ENCODE data around the gene PTRH1.
A peak's percentile ranks its signal among the peaks of the same experiment; 100 is the strongest.

Gene PTRH1

GRCh38 chr9:127720031-127720864 is 4.8 kb upstream of the PTRH1 start:
- Histone ChIP-seq H3K23ac (ENCODE audit: low read depth, low read length, poor library complexity) (no peak overlapping the region), H3K18ac (ENCODE audit: low read length) (peak overlapping the region; percentile 80), H3K36me3 (replicated peaks in 1 of 2; ENCODE audit: control insufficient read depth in 2 of 2, insufficient read depth in 2 of 2, low read length in 2 of 2) (no peaks in the 10 kb centered on the region), H2BK15ac (ENCODE audit: low read length) (no peak overlapping the region), H3K14ac (ENCODE audit: low read length) (peak overlapping the region; percentile 82), H4K8ac (ENCODE audit: low read depth, low read length) (peak overlapping the region; percentile 23), H3K27me3 (ENCODE audit: control insufficient read depth in 3 of 3, insufficient read depth in 3 of 3, low read depth in 1 of 3, low read length in 3 of 3) (peaks cover 0 to 21% (median 0%) of the 10 kb centered on the region in 3 experiments), H3K9me3 (replicated peaks in 1 of 2; ENCODE audit: control insufficient read depth in 2 of 2, insufficient read depth in 1 of 2, low read depth in 1 of 2, low read length in 2 of 2) (no peaks in the 10 kb centered on the region), H3K4me1 (ENCODE audit: control insufficient read depth in 2 of 2, insufficient read depth in 1 of 2, low read depth in 1 of 2, low read length in 2 of 2) (peaks cover 5 to 7% of the 10 kb centered on the region in 2 donors), H3K9ac (ENCODE audit: low read depth, low read length, poor library complexity) (peak overlapping the region; percentile 44), H2BK120ac (ENCODE audit: low read depth, low read length) (no peak overlapping the region), H3K27ac (replicated peaks; ENCODE audit: low read length) (no peak overlapping the region), H2BK12ac (ENCODE audit: low read length) (peak overlapping the region; percentile 14), H3K4me2 (ENCODE audit: insufficient read depth, low read length, poor library complexity, severe bottlenecking) (no peak overlapping the region), H3K4ac (ENCODE audit: low read length) (no peak overlapping the region), H2BK5ac (ENCODE audit: low read length) (no peak overlapping the region), H3K4me3 (ENCODE audit: low read length in 2 of 2) (no peak overlapping the region), H2AK5ac (ENCODE audit: low read depth, low read length) (peak overlapping the region; percentile 93), H3K79me1 (ENCODE audit: low read depth, low read length) (no peaks in the 10 kb centered on the region), H2AFZ (ENCODE audit: low read length) (no peak overlapping the region), H4K91ac (ENCODE audit: low read depth, low read length, poor library complexity) (peak overlapping the region; percentile 53)
- no peak for DNase-seq (ENCODE audit: low spot score)
- WGBS, 2 donors (ENCODE audit: extremely low coverage in 2 of 2, insufficient read length in 2 of 2, insufficient replicate concordance in 1 of 2): no CpG with 5 or more reads among the region's 12 CpGs

GRCh38 chr9:127717766-127718165 is 2.3 kb upstream of the PTRH1 start:
- Histone ChIP-seq H3K27ac (replicated peaks; ENCODE audit: low read length) (no peak overlapping the region), H3K9ac (ENCODE audit: low read depth, low read length, poor library complexity) (no peak overlapping the region), H2BK120ac (ENCODE audit: low read depth, low read length) (no peak overlapping the region), H3K4me1 (ENCODE audit: control insufficient read depth in 2 of 2, insufficient read depth in 1 of 2, low read depth in 1 of 2, low read length in 2 of 2) (peaks cover 6 to 13% of the 10 kb centered on the region in 2 donors), H3K9me3 (replicated peaks in 1 of 2; ENCODE audit: control insufficient read depth in 2 of 2, insufficient read depth in 1 of 2, low read depth in 1 of 2, low read length in 2 of 2) (no peaks in the 10 kb centered on the region), H3K23ac (ENCODE audit: low read depth, low read length, poor library complexity) (no peak overlapping the region), H2AK5ac (ENCODE audit: low read depth, low read length) (no peak overlapping the region), H2BK5ac (ENCODE audit: low read length) (peak overlapping the region; percentile 60), H3K14ac (ENCODE audit: low read length) (no peak overlapping the region), H3K18ac (ENCODE audit: low read length) (no peak overlapping the region), H4K8ac (ENCODE audit: low read depth, low read length) (no peak overlapping the region), H4K91ac (ENCODE audit: low read depth, low read length, poor library complexity) (no peak overlapping the region), H3K4me2 (ENCODE audit: insufficient read depth, low read length, poor library complexity, severe bottlenecking) (no peak overlapping the region), H3K4me3 (ENCODE audit: low read length in 2 of 2) (no peak overlapping the region), H2AFZ (ENCODE audit: low read length) (no peak overlapping the region), H3K4ac (ENCODE audit: low read length) (no peak overlapping the region), H2BK15ac (ENCODE audit: low read length) (no peak overlapping the region), H2BK12ac (ENCODE audit: low read length) (no peak overlapping the region), H3K27me3 (ENCODE audit: control insufficient read depth in 3 of 3, insufficient read depth in 3 of 3, low read depth in 1 of 3, low read length in 3 of 3) (peaks cover 0 to 10% (median 9%) of the 10 kb centered on the region in 3 experiments), H3K36me3 (replicated peaks in 1 of 2; ENCODE audit: control insufficient read depth in 2 of 2, insufficient read depth in 2 of 2, low read length in 2 of 2) (no peaks in the 10 kb centered on the region), H3K79me1 (ENCODE audit: low read depth, low read length) (peaks cover 4% of the 10 kb centered on the region)
- DNase-seq (ENCODE audit: low spot score): no peak
- WGBS, 2 donors (ENCODE audit: extremely low coverage in 2 of 2, insufficient read length in 2 of 2, insufficient replicate concordance in 1 of 2): no CpG with 5 or more reads among the region's 5 CpGs

- H3K14ac ChIP-seq (ENCODE audit: low read length): peak overlapping the region; percentile 56
- H3K4me1 ChIP-seq (ENCODE audit: control insufficient read depth in 2 of 2, insufficient read depth in 1 of 2, low read depth in 1 of 2, low read length in 2 of 2): peaks cover 6 to 21% of the 10 kb centered on the region in 2 donors
- H3K36me3 ChIP-seq (replicated peaks in 1 of 2; ENCODE audit: control insufficient read depth in 2 of 2, insufficient read depth in 2 of 2, low read length in 2 of 2): no peaks in the 10 kb centered on the region
- no peak overlapping the region for H4K8ac ChIP-seq (ENCODE audit: low read depth, low read length)
- H2BK15ac ChIP-seq (ENCODE audit: low read length): peak overlapping the region; percentile 20
- peaks cover 0 to 10% (median 0%) of the 10 kb centered on the region in 3 experiments for H3K27me3 ChIP-seq (ENCODE audit: control insufficient read depth in 3 of 3, insufficient read depth in 3 of 3, low read depth in 1 of 3, low read length in 3 of 3)
- no peak overlapping the region for H4K91ac ChIP-seq (ENCODE audit: low read depth, low read length, poor library complexity)
- peak overlapping the region; percentile 93 for H3K4me2 ChIP-seq (ENCODE audit: insufficient read depth, low read length, poor library complexity, severe bottlenecking)
- H2BK120ac ChIP-seq (ENCODE audit: low read depth, low read length): no peak overlapping the region
- H3K9ac ChIP-seq (ENCODE audit: low read depth, low read length, poor library complexity): no peak overlapping the region
- DNase-seq (ENCODE audit: low spot score): no peak
- WGBS, 2 donors (ENCODE audit: extremely low coverage in 2 of 2, insufficient read length in 2 of 2, insufficient replicate concordance in 1 of 2): no CpG with 5 or more reads among the region's 9 CpGs
- peak overlapping the region; percentile 90 for H2AK5ac ChIP-seq (ENCODE audit: low read depth, low read length)
- peak overlapping the region in 1 of 2 donors; percentile 69 for H3K4me3 ChIP-seq (ENCODE audit: low read length in 2 of 2)
- peak overlapping the region; percentile 43 for H3K23ac ChIP-seq (ENCODE audit: low read depth, low read length, poor library complexity)
- H3K4ac ChIP-seq (ENCODE audit: low read length): no peak overlapping the region
- H2AFZ ChIP-seq (ENCODE audit: low read length): peak overlapping the region; percentile 95
- H2BK12ac ChIP-seq (ENCODE audit: low read length): no peak overlapping the region
- peak overlapping the region; percentile 85 for H3K18ac ChIP-seq (ENCODE audit: low read length)
- no peak overlapping the region for H2BK5ac ChIP-seq (ENCODE audit: low read length)
- H3K79me1 ChIP-seq (ENCODE audit: low read depth, low read length): peaks cover 4% of the 10 kb centered on the region
- H3K9me3 ChIP-seq (replicated peaks in 1 of 2; ENCODE audit: control insufficient read depth in 2 of 2, insufficient read depth in 1 of 2, low read depth in 1 of 2, low read length in 2 of 2): no peaks in the 10 kb centered on the region
- H3K27ac ChIP-seq (replicated peaks; ENCODE audit: low read length): no peak overlapping the region
Measured at GRCh38 chr9:127716412-127716811, 949 bp upstream of the PTRH1 start.

GRCh38 chr9:127714951-127715469 is 453 bp downstream of the PTRH1 start:
- Histone ChIP-seq H3K18ac (ENCODE audit: low read length) (peak overlapping the region; percentile 19), H3K36me3 (replicated peaks in 1 of 2; ENCODE audit: control insufficient read depth in 2 of 2, insufficient read depth in 2 of 2, low read length in 2 of 2) (no peaks in the 10 kb centered on the region), H3K14ac (ENCODE audit: low read length) (no peak overlapping the region), H2BK5ac (ENCODE audit: low read length) (no peak overlapping the region), H3K4me3 (ENCODE audit: low read length in 2 of 2) (peak overlapping the region; percentile 69 to 85), H3K9ac (ENCODE audit: low read depth, low read length, poor library complexity) (peak overlapping the region; percentile 83), H2BK120ac (ENCODE audit: low read depth, low read length) (no peak overlapping the region), H3K4ac (ENCODE audit: low read length) (no peak overlapping the region), H3K9me3 (replicated peaks in 1 of 2; ENCODE audit: control insufficient read depth in 2 of 2, insufficient read depth in 1 of 2, low read depth in 1 of 2, low read length in 2 of 2) (no peaks in the 10 kb centered on the region), H3K23ac (ENCODE audit: low read depth, low read length, poor library complexity) (peak overlapping the region; percentile 75), H4K91ac (ENCODE audit: low read depth, low read length, poor library complexity) (no peak overlapping the region), H2BK12ac (ENCODE audit: low read length) (no peak overlapping the region), H2BK15ac (ENCODE audit: low read length) (no peak overlapping the region), H3K27me3 (ENCODE audit: control insufficient read depth in 3 of 3, insufficient read depth in 3 of 3, low read depth in 1 of 3, low read length in 3 of 3) (peaks cover 0 to 10% (median 0%) of the 10 kb centered on the region in 3 experiments), H3K4me2 (ENCODE audit: insufficient read depth, low read length, poor library complexity, severe bottlenecking) (peak overlapping the region; percentile 93), H4K8ac (ENCODE audit: low read depth, low read length) (no peak overlapping the region), H3K79me1 (ENCODE audit: low read depth, low read length) (peaks cover 4% of the 10 kb centered on the region), H3K4me1 (ENCODE audit: control insufficient read depth in 2 of 2, insufficient read depth in 1 of 2, low read depth in 1 of 2, low read length in 2 of 2) (peaks cover 6 to 28% of the 10 kb centered on the region in 2 donors), H3K27ac (replicated peaks; ENCODE audit: low read length) (no peak overlapping the region), H2AK5ac (ENCODE audit: low read depth, low read length) (no peak overlapping the region), H2AFZ (ENCODE audit: low read length) (peak overlapping the region; percentile 95)
- DNase-seq (ENCODE audit: low spot score): no peak
- no CpG with 5 or more reads among the region's 44 CpGs for WGBS, 2 donors (ENCODE audit: extremely low coverage in 2 of 2, insufficient read length in 2 of 2, insufficient replicate concordance in 1 of 2)

Data from neuronal stem cell (in vitro differentiated cells).